Limb (tissue), 2 donors: Measurements from ENCODE around the gene PI16.

Experiments used
- DNase-seq, 2 donors: peaks; one replicate each; pipeline ENCODE4 v3.0.0-alpha.2; 2016; ENCODE audit errors: extremely low spot score in 2 of 2

PI16 gene, protein sequence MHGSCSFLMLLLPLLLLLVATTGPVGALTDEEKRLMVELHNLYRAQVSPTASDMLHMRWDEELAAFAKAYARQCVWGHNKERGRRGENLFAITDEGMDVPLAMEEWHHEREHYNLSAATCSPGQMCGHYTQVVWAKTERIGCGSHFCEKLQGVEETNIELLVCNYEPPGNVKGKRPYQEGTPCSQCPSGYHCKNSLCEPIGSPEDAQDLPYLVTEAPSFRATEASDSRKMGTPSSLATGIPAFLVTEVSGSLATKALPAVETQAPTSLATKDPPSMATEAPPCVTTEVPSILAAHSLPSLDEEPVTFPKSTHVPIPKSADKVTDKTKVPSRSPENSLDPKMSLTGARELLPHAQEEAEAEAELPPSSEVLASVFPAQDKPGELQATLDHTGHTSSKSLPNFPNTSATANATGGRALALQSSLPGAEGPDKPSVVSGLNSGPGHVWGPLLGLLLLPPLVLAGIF

DNA sequence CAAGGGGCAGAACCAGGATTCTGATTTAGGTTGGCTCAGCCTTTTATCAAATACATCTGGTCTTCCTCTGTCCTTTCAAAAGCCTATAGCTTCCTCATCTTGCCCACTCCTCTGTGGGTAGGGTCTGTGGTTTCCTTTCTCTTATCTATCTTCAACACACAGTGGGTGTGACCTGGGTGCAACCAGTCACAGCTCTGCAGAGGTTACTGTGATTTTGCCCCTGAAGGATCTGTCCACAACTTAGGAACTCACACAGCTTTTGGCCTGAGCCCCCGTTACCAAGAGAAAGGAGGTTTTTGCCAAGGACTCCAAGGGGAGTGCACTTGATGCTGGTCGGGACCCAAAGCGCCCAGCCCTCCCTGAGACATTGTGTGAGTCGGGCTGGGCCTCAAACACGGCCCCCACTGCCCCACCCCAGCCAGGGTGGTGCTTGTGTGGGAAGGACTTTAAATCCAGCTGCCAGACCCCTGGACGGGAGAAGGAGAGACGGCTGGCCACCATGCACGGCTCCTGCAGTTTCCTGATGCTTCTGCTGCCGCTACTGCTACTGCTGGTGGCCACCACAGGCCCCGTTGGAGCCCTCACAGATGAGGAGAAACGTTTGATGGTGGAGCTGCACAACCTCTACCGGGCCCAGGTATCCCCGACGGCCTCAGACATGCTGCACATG lies at the start of gene PI16:
Gene PI16, plus strand, starts transcription at position 477 of the 670 bp plus-strand sequence. Its CDS starts 23 bp downstream, at position 500.
- DNase-seq, result no peak

DNA sequence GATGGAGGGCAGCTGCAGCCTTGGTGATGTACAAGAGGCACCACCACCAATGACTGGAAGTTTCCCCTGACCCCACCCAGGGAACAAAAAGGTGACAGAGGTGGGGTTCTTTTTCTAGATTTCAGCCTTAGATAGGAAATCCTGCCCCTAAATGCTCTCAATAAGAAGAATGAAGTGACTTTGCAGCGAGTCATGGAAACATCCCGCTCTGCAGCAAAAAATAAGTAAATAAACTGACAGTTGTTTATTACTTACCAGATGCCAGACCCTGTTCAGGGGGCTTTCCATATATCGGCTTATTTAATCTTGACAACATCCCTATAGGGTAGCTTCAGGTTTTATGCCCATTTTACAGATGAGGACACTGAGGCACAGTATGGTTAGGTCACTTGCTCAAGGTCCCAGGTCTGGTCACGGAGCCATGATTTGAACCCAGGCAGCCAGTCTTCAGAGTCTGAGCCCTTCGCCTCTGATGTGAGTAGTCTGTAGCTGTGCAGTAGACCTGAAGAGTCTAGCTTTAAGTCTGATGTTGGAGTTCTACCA lies 49.6 kb upstream of the PI16 start:
- no peak for DNase-seq

GRCh38 chr6:36906539-36907325 lies 47.8 kb upstream of the PI16 start:
- DNase-seq, result no peak

DNA sequence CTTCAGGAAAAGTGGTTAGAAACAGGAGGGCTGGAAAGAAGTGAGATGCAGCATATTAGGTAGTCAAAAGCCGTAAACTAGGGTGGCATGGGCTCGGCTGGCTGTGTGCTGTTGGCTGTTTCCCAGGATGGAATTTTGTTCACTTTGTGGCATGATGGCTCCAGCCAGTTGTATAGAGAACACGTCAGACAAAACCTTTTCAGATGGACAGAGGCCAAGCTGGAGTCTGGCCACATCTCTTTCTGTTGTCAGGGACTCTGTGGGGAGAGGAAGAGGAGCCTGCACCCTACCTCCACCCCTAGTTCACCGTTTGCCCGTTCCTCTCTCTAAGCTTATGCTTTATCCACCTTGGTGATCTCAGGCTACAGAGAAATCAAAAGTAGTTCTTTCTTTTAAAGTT lies 46.8 kb upstream of the PI16 start:
- DNase-seq, result peak in 1 of 2 donors; percentile 60

DNA sequence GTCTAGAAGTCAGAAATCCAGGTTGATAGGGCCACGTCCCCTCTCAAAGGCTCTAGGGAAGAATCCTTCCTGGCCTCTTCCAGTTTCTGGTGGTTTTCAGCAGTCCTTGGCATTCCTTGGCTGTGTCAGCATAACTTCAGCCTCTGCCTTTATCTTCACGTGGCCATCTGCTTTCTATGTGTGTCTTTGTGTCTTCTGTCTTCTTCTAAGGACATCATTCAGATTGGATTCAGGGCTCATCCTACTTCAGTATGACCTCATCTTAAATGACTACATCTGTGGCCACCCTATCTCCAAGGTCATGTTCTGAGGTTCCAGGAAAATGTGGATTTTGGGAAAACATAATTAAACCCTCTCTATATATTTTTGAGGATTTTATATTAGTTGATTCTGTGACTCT lies 45.8 kb upstream of the PI16 start:
- DNase-seq, result no peak

DNA sequence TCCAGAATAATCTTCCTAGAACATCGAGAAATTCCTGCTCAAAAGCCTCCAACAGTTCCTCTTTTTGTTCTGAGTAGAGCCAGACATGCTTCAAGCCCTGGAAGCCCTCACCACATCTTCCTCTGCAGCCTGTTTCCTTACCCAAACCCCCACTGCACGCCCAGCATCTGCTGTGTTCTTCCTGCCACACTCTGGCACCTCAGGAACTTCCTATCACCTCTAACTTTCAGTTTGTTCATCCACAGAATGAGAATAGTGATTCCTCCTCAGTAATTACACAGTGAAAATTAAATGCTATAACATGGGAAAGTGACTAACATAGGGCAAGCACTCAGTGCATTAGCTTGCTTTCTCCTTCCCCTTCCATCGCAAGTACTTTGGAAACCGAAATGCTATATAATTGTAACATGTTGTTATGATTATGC lies 42.5 kb upstream of the PI16 start:
- no peak for DNase-seq

DNA sequence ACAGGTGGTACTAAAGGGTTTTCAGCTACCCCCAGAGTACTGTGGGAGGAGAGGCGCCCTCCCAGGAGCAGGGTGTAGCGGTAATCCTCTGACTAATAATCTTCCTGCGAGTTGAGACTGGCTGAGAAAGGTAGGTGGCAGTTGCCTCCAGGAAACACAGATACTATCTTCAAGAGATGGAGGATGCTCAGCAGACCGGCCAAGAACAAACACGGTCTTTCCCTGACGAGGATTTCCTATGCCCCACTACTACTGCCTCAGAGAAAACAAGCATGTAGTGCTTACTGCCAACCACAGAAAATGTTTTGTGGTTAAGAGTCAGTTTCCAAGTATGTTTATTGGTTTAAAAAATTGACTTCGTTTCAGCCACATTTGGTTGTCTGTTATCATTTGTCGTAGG lies 42.0 kb upstream of the PI16 start:
- no peak for DNase-seq

DNA sequence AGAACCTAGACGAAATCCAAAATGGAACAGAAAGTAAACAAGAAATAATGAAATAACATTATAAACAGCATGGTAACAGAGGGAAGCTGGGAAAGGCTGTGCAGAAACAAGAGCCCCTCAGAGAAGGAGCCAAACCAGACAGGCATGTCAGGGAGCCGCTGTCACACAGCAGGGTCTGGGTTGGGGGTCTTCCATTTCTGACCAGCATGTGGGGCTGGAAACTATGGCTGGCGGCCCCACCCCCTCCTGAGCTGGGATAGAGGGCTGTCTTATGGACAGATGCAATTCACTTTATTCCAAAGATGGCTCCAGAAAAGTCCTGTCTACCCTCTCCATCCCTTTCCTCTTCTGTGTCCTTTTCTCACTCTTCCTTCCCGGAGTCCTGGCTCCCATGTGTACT lies 41.5 kb upstream of the PI16 start:
- DNase-seq, result no peak

DNA sequence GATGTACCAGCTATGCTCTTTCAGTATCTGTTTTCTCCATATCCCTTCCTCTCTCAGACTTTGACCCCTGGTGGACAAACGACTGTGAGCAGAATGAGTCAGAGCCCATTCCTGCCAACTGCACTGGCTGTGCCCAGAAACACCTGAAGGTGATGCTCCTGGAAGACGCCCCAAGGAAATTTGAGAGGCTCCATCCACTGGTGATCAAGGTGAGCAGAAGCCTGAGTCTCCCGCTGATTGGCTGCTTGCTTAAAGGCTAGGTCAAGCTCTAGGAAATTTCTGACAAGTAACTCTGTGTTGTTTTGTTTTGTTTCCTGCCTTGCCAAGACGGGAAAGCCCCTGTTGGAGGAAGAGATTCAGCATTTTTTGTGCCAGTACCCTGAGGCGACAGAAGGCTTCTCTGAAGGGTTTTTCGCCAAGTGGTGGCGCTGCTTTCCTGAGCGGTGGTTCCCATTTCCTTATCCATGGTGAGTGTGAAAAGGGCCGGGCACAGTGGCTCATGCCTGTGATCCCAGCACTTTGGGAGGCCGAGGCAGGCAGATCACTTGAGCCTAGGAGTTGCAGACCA lies 40.2 kb upstream of the PI16 start:
- DNase-seq, result no peak

DNA sequence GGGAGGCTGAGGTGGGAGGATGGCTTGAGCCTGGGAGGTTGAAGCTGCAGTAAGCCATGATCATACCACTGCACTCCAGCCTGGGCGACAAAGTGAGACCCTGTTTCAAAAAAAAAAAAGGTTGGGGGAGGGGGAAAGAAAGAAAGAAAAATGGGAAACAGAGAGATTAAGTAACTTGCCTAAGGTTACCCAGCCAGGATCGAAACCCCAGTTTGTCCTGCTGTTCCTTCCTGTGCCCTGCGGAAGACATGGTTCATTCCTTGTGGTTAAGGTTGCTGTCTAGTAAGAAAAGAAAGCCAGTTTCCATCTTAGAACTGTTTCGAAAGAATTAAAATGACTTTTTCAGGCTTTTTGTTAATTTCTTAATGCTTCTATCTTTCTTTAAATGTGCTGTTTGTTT lies 38.9 kb upstream of the PI16 start:
- DNase-seq, result no peak

DNA sequence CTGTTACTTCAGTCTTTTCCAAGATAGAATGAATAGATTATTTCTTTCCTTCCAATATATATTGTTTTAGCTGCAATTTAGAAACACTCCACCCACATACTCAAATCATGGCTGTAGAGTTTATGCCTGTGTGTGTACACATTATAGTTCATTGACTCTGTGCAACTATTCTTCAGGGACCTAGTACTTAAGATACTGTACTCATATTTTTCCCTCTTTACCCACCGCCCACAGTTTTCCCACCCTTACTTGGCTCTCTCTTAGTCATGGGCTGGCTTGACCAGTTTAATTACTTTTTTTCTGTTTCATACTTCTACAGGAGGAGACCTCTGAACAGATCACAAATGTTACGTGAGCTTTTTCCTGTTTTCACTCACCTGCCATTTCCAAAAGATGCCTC lies 38.4 kb upstream of the PI16 start:
- no peak for DNase-seq

- peak in 1 of 2 donors; percentile 50 for DNase-seq
Measured at GRCh38 chr6:36917541-36918193, 36.9 kb upstream of the PI16 start.

DNA sequence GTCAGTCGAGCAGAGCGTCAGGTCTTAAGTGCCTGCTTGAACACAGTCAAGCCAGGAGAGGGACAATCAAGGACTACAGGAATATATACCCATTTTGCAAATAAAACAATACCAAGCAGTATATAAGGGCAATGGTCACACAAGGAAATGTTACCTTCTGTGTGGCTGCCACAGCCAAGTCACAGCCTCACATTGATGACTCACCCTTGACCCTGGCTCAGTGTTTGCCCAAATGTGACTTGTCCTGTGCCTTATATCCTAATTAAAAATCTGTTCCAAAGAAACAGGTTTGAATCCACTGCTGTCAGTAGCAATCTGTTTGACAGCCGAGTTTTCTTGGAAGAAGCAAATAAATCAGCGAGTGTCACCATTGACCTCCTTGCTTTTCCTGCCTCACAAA lies 34.5 kb upstream of the PI16 start:
- DNase-seq, result no peak

DNA sequence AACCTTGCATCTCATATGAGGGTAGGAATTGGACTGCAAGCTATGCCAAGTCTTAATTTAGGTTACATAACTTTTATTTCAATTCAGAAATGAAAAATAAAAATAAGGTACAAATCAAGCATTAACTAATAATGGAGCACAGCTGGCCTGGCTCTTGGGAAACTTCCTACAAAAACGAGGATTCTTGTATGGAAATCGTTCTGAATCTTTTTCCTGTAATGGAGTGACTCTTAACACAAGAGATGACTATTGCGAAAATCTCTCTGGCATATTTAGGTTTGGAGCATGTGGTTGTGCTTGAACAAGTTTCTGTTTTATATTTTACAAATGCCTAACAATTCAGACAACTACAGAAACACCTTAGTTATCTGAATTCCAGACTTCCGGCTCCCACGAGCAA lies 34.0 kb upstream of the PI16 start:
- DNase-seq, result no peak

DNA sequence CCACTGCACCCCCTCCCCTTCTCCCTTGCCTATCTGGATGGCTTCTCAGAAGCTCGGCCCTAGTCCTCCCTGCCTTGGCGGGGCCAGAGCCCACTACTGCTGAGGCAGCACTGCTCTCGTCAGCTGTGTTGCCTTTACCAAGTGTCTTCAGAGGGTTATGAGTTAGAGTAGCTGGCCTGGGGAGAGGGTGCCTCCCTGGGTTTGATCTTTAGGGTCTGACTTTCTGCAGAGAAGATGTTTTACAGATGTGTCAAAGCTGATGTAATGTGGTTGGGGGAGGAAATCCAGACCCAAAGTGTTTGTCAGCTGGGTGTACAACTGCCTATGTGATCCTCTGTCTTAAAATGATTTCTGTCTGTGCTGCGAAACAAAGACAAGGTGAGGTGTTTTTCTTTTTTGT lies 30.4 kb upstream of the PI16 start:
- no peak for DNase-seq

DNA sequence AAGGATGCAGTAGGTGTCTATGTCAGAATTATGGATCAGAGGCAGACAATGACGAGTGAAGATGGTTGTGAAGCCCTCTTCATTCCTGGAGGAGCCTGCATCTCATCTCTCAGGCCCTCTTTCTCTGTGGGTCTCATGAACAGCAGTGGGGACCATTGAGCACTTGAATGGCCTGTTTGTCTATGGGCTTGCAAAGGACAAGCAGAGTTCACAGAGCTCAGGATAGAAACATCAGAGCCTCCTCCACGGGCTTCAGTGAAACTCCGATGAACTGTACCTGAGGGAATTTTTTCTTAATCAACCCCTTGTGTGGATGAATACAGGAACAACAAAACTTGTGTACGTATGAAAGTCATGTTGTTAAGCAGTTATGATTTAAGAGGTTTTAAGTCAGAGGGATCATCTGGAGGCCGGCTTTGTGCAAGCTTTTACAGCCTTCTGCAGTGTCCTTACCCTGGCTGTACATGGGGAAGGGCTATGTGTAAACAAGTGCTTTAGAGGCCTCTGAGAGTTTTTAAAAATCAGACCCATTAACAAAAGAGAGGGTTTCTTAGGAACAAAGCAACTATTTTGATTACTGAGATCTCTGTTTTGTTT lies 29.7 kb upstream of the PI16 start:
- no peak for DNase-seq

DNA sequence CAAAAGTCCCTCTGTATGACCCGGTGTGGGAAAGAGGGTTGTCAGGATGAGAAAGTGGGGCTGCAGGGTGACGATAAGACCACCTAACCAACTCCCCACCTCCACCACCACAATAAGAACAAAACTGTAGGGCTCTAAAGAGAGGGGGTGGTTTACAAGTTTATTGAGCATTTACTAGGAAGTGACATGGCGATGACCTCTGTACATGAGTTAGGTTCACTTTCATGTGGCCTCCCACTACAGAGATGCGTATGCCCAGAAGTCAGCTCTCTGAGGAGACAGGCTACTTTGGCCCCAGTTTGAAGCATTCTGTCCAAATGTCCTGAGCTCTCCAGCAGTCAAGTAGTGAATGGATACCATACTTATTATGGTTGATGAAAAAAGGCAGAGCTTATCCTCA lies 28.7 kb upstream of the PI16 start:
- no peak for DNase-seq

DNA sequence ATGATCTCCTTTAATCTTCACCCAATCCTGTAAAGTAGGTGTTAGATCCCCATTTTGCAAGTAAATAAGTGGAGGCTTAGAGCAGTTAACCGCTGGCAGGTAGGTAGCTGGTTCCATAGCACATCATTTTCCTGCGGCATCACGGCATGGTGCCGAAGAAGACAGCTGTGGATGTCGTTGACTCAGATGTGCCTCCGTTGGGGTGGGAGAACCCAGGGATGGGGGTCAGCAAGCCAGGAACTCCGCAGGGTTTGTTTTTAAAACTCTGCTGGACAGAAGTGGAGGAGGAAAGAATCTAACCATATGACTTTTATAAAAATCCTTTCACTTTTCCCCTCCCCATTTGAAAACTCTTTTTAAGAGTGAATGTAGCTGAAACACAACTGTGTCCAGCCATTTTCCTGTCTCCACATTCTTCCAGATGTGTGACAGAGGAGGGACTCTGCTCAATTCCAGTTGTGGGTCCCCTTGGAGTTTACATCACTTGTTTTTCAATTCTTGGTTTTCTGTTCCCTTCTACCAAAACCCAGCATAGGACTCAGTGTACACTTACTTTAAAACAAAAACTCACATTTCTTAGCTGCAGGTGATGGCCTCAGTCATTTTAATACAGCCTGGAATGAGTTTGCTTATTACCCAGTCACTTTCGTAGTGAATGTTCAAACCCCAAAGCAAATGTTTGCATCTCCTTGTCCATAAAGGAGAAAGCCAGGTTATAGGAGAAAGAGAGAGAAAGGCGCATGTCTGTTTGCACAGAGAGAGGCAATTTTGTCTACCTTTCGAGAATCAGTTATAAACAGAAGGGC lies 27.6 kb upstream of the PI16 start:
- DNase-seq, result no peak

- no peak for DNase-seq
Measured at GRCh38 chr6:36927691-36928546, 26.6 kb upstream of the PI16 start.
